Caki2 (cell line): ENCODE measurements around the gene LHX2. TPM values are rescaled to one million over a fixed set of nuclear protein-coding genes. Genes with fewer than 3 reads are reported as not detected.

ENCODE experiments used
- DNase-seq: peaks from one replicate; pipeline ENCODE4 v3.0.0-alpha.2; 2015; ENCODE audit warnings: low read depth
- in situ Hi-C: cut with HindIII; loops from 2 replicates; pipeline ENCODE4 v1.10.0; 2016; ENCODE audit warnings: low sequenced_read_pairs, low pct_unique_long_range_greater_than_20kb, mixed read lengths
- total RNA-seq: library from RNA; depleted of rRNA; stranded (reverse); fragments of >200 nt; shearing (Covaris generic); gene quantifications from 2 replicates; pipeline ENCODE4 v1.2.3, GENCODE V29; 2014; ENCODE audit warnings: low replicate concordance

The LHX2 gene
- total RNA-seq, 1 experiment from 2014 or later = 17.2 TPM

- no peak for DNase-seq
- in situ Hi-C loops = no loop called here
Measured at GRCh38 chr9:124020520-124021384, 9.2 kb downstream of the LHX2 start.

- in situ Hi-C loops = no loop called here
- DNase-seq = no peak
Measured at GRCh38 chr9:124021385-124021769, 9.8 kb downstream of the LHX2 start.

GRCh38 chr9:124022201-124023121 is 10.9 kb downstream of the LHX2 start:
- in situ Hi-C loops = no loop called here
- DNase-seq = no peak

DNA sequence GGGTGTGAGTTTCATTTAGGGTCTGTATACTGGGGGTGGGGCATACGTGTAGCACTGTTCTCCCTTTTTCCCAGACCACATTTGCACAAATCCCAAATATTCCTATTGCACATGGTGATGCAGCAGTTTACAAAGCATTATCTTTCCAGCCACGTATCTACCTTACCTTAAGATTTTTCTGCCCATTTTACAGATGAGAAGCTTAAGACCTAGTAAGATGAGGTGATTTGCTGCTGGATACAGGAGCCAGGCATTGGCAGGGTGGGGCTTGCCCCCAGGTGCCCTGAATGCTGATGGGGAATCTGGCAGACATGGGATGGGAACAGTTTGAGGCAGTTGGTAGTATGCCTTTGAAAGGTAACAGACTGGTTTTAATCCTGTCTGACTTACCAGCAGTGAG is 12.5 kb downstream of the LHX2 start:
- in situ Hi-C loops = no loop called here

DNA sequence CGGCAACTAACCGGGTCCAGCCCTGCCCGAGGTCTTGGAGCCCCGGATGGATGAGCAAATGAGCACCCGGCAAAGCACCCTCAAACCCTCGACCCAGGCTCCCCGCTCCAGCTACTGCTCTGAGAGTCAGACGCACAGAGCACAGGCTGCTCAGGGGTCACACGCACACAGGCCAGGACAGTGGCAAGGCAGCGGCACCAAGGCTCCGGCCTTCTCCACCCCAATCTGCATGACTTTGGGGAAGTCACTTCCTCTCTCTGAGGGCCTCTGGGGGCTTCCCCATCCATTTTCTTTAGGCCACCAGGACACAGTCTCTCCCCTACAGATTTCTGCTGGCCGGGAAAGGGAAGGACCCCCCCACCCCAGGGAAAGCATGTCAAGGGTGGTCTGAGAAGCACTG is 18.0 kb downstream of the LHX2 start:
- in situ Hi-C loops = no loop called here
- DNase-seq = no peak

More for the DNA sequence above, 12.5 kb downstream of the LHX2 start:
- no peak for DNase-seq

DNA sequence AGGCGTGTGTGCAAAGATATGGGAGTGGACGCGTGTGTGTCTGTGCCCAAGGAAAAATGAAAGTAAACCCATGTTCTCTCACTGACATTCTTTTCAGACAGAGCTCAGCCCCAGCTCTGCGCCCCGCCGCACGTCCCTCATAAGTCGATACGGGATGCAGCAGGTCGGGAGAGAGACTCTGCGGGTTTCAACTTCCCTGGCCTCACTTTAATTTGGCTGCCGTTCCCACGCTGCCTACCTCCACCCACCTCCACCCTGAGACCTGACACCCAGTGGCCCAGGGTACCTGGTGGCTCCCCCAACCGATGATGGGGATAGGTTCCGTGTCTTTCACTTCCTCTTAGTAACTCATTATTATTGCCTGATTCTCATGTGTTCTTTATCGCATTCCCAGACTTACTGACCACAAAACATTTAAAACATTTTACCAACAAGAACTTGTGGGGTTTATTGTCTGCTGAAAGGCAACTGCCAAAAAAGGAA is 19.4 kb downstream of the LHX2 start:
- no peak for DNase-seq

DNA sequence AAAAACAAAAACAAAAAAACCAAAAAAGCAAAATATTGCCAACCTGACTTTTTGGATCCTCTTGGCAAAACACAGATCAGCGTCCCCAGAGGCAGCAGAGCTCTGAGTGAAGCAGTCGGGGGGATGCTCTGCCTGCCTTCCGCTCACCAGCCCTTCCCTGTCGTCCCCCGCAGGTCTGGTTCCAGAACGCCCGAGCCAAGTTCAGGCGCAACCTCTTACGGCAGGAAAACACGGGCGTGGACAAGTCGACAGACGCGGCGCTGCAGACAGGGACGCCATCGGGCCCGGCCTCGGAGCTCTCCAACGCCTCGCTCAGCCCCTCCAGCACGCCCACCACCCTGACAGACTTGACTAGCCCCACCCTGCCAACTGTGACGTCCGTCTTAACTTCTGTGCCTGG is 20.7 kb downstream of the LHX2 start:
- no peak for DNase-seq
- in situ Hi-C loops = no loop called here

More for the DNA sequence above, 19.4 kb downstream of the LHX2 start:
- in situ Hi-C loops = no loop called here

GRCh38 chr9:124033348-124033747 is 21.8 kb downstream of the LHX2 start:
- no peak for DNase-seq
- in situ Hi-C loops = no loop called here

DNA sequence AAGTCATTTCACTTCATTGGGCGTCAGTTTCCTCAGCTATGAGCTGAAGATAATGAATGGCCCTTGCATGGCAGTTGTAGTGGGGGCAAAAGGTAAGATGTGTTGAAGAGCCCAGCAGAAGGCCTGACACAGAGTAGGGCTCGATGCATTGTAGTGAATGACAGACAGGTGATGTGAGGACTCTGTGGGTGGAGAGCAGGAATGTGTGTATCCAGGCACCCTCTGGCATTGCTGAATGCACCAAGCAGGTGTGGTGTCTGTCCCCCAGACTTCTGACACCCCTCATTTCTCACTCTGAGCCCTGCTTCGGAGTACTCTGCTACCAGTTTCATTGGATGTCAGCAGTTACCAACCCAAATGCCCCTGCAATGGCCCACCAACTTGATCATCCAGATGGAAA is 22.4 kb downstream of the LHX2 start:
- in situ Hi-C loops = no loop called here
- DNase-seq = no peak

GRCh38 chr9:124035001-124035650 is 23.6 kb downstream of the LHX2 start:
- in situ Hi-C loops = no loop called here
- DNase-seq = no peak

- DNase-seq = no peak
- in situ Hi-C loops = no loop called here
Measured at GRCh38 chr9:124036578-124036977, 25.0 kb downstream of the LHX2 start.

DNA sequence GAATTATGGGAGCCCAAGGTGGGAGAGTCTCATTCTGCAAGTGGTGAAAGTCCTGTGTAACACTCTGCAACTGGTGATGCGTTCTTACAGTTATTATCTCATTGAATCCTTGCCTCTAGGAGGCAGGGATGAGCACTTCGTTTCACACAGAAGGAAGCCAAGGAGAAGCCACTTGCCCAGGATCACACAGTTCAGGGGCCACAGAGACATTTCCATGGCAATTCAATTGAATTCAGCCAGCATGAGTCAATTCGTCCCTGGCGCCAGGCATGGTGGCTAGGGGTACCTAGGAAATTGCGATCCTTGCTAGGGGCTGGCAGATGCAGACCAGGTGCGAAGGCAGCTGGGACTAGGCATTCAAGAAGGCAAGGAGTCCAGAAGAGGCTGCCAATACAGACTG is 26.2 kb downstream of the LHX2 start:
- no peak for DNase-seq
- in situ Hi-C loops = no loop called here

DNA sequence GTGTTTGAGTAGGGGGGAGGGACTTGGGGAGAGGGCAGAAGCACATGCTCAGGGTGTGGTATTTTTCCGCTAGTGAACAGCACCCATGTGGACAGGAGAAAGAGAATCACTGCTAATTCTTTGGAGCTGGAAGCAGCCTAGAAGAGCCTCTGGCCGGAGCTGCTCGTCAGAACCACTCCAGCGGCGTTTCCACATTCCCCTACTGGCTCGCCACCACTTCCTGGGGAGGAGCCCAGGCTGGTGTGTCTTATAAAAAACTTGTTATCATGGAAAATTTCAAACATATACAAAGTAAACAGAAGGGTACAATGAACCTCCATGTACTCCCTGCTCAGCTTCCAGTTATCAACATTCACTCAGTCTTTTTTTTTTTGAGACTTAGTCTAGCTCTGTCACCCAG is 26.7 kb downstream of the LHX2 start:
- no peak for DNase-seq
- in situ Hi-C loops = no loop called here

DNA sequence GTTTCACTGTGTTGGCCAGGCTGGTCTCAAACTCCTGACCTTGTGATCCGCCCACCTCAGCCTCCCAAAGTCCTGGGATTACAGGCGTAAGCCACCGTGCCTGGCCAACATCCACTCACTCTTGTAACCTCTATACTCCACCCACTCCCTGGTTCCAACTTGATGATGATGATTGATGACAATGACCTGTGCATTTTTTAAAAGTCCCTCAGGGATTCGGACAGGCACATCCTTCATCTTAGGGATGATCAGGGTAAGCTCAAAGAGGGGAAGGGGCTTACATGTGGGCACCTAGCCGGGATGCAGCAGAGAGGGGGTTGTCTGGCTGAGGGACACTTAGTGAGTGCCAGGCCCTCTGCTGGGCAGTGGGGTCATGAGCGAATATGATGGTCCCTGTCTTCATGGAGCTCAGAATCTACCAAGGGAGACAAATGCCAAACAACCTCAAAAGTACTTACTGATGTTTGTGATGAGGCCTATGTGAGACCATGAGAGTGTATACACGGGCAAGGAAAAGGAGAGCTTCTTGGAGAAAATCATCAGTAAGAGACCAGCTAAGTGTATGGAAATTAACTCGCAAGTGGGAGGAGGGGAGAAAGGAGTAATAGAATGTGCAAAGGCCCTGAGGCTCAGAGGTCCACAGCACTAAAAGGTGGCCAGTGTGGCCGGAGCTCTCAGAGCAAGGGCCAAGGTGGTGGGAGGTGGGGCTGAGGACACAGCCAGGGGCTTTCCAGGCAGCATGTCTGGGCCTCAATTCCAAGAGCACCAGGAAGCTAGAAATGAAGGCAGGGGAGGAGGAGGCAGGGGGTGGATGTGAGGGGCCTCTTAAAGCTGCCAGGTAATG is 27.4 kb downstream of the LHX2 start:
- no peak for DNase-seq
- in situ Hi-C loops = no loop called here

GRCh38 chr9:124040186-124040931 is 28.8 kb downstream of the LHX2 start:
- in situ Hi-C loops = no loop called here
- DNase-seq = no peak

GRCh38 chr9:124040935-124041816 is 29.6 kb downstream of the LHX2 start:
- in situ Hi-C loops = no loop called here
- no peak for DNase-seq
